NCI-H128 (cell line): ENCODE data around the gene KRTAP4-5.
"Not testable (repeated sequence)": the region's sequence is repeated elsewhere in the genome, so short reads cannot be mapped to it uniquely, and the experiment has no call there.

ENCODE experiments used
- DNase-seq: peaks from one replicate; lab custom pipeline; 2025; ENCODE audit not compliant: unreplicated experiment; lab: John Stamatoyannopoulos, UW

The KRTAP4-5 gene

GRCh38 chr17:41111151-41111885, 38.3 kb downstream of the KRTAP4-5 start:
- DNase-seq, result no peak

- DNase-seq, result not testable (repeated sequence)
Measured at GRCh38 chr17:41108728-41109386, 40.8 kb downstream of the KRTAP4-5 start.

- DNase-seq, result no peak
Measured at GRCh38 chr17:41107941-41108450, 41.6 kb downstream of the KRTAP4-5 start.

GRCh38 chr17:41105347-41105746, 44.3 kb downstream of the KRTAP4-5 start, which contains the start of gene KRTAP4-9:
Gene KRTAP4-9, plus strand, starts transcription at chr17:41105389. Its CDS starts 0 bp downstream, at chr17:41105389.
- DNase-seq, result not testable (repeated sequence)

- DNase-seq, result not testable (repeated sequence)
Measured at GRCh38 chr17:41104386-41105038, 45.1 kb downstream of the KRTAP4-5 start.

- DNase-seq, result no peak
Measured at GRCh38 chr17:41103896-41104295, 45.7 kb downstream of the KRTAP4-5 start.

- DNase-seq, result no peak
Measured at GRCh38 chr17:41101586-41102259, 47.9 kb downstream of the KRTAP4-5 start, which contains the start of gene KRTAP4-16. Gene KRTAP4-16, minus strand, starts transcription at chr17:41102209. Its CDS starts 0 bp downstream, at chr17:41102209.

- DNase-seq, result not testable (repeated sequence)
Measured at GRCh38 chr17:41099682-41100480, 49.7 kb downstream of the KRTAP4-5 start.
